HPDE6-E6E7 (cell line): ENCODE data around the gene HSPB7.
"Not testable (repeated sequence)": the region's sequence is repeated elsewhere in the genome, so short reads cannot be mapped to it uniquely, and the experiment has no call there.

Source experiments
- DNase-seq: peaks from one replicate; pipeline ENCODE4 v3.0.0; 2011; ENCODE audit warnings: missing footprints; ENCODE audit errors: extremely low spot score

Gene HSPB7

DNA sequence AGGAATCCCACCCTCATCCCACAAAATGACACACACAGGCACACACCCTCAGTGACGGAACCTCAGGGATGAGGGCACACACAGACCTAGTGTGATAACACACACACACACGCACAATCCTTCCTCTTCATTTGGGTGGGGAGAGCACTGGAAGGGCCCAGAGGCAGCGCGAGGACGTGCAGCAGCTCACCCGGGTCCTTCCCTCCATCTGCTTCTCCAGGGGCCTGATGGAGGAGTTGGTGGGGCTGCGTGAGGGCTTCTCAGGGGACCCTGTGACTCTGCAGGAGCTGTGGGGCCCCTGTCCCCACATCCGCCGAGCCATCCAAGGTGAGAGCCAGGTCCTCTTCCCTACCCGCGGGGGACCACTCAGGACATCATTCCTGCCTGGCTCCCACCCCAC is 4.5 kb upstream of the HSPB7 start:
- no peak for DNase-seq

DNA sequence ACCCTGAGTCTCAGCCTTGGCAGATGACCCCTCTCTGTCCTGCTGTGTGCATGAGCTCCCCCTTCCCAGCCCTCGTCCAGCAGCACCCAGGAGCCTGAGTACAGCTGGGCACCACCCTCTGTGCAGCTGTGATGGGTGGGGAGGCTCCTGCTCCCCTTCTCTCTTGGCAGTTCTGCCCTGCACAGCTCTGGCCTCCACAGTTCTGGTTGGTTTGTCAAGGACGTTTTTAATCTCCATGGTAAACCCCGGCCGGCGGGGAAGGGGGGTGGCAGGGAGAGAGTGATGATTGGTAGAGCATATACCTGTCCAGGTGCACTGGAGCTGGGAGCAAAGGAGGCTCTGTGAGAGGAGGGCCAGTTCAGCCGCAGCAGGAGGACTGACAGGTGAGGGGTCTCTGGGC is 3.8 kb upstream of the HSPB7 start, which contains the start of gene CLCNKA:
Gene CLCNKA, plus strand, starts transcription at position 356 of the 400 bp plus-strand sequence. CDS start 584 bp downstream, outside the sequence.
- DNase-seq, result no peak

DNA sequence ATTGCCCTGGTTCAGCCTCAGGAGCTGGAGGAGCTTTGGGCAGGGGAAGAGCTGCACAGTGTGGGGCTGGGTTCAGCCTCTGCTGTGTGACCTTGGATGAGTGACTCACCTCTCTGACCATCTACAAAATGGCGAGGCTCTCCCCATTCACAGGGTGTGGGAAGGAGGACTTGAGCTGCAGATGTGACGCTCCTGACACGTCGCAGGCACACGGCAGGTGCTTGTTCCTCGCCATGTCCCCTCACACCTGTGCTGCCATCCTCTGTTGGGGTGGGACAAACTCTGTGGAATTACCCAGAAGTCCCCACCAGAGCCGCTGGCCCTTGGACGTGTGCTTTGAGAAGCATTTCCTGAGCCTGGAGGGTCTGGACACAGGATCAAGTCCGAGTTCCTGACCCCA is 3.0 kb upstream of the HSPB7 start:
- not testable (repeated sequence) for DNase-seq

DNA sequence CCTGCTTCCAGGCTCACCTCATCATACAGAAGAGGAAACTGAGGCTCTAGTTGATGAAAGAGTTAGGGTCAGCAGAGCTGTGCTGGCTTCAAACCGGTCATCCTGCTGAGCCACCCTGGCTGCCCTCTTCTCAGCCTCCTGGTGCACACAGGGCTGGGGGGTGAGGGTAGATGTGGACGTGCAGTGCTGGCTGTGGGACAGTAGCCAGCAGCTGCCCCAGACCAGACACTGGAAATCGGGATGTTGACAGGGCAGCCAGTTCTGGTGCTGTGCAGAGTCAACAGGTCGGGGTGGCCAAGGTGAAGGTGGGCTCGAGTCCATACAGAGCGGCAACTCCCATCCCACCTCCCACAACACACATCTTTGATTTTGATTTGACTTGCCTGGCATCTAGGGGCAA is 2.5 kb upstream of the HSPB7 start:
- no peak for DNase-seq

DNA sequence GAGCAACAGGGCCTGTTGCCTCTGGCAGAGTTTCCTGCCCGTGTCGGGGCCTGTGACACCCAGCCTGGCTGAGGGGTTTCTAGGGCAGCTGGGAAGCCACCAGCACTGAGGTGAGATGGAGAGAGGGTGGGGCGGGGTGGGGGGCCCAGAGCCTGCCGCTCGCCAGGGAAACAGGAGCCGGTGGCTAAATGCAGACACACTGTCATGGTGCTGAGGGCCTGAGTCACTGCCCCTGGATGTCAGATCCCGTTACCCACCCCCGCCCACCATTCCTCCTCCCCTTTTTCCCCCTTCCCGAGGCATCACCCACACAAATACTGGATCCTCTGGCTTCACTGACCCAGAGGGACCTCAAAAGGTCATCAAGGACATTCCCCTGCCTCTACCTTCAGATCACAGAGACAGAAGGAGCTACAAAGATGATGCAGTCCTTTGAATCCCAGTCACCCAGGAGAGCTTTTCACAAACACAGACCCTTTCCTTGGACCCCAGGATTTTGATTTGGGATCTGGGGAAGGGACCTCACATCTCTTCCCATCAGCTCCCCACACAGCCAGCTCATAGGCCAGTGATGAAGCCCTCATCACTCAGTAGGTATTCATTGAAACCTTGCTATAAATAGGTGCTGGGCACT is 1.9 kb upstream of the HSPB7 start:
- no peak for DNase-seq

- no peak for DNase-seq
Measured at GRCh38 chr1:16018749-16019643, 1.2 kb upstream of the HSPB7 start.

GRCh38 chr1:16018308-16018707 is 465 bp upstream of the HSPB7 start:
- DNase-seq, result no peak

GRCh38 chr1:16017076-16017460 is 775 bp downstream of the HSPB7 start:
- no peak for DNase-seq

DNA sequence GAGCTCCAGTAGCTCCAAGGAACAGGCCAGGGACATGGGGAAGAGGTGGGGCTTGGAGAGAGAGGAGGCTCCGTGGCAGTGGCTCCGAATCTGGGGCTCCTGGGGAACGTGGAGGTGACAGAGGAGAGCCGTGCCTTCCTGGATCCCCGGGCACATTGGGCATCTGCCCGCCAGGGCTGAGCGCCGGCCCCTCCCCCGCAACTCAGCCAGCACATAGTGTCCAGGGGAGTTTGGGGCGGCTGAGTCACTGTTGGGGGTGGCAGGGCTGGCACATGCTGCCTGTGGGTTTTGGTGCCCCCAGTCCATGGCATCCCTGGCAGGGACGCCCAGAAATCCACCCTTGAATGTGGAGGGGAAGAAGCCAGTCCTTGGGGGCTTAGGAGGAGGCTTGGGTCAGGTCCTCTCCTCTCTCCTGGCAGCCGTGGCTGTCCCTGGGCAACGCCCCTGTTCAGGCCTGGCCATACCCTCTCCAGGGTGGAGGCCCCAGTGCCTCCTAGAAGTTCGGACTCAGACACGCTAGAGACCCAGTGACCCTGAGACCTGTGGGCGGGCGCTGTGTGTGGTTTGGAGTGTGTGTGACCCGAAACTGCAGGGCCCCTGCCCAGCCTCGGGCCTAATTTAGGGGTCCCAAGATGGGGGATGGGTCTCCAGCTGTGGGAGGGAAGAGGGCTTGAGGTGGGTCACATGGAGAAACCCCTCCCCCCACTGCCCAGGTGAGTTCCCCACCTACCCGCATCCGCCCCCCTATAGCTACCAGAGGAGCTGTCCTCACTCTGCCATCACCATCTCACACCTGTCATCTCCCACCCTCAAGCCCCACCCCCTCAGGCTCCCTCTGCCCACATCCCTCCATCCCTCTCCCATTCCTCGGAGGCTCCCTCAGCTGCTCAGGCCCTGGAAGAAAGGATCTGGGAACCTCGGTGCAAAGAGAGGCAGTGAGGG is 1.6 kb downstream of the HSPB7 start:
- no peak for DNase-seq

DNA sequence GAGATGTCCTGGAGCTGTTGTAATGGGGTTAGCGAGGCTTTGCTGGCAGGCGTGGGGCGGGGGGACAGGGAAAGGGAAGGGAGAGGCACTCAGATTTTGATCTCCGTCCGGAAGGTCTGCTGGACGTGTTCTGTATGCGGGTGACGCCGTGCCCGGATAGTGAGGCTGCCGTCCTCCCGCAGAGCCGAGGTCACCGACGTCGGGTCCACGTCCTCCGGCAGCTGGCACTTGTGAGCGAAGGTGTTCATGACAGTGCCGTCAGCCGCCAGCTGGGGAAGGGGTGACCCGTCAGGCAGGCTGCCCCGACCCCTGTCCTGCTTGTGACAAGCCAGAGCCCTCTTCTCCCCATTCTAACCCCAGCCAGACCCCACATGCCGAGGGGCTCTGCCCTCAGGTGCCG is 2.4 kb downstream of the HSPB7 start:
- DNase-seq, result no peak

DNA sequence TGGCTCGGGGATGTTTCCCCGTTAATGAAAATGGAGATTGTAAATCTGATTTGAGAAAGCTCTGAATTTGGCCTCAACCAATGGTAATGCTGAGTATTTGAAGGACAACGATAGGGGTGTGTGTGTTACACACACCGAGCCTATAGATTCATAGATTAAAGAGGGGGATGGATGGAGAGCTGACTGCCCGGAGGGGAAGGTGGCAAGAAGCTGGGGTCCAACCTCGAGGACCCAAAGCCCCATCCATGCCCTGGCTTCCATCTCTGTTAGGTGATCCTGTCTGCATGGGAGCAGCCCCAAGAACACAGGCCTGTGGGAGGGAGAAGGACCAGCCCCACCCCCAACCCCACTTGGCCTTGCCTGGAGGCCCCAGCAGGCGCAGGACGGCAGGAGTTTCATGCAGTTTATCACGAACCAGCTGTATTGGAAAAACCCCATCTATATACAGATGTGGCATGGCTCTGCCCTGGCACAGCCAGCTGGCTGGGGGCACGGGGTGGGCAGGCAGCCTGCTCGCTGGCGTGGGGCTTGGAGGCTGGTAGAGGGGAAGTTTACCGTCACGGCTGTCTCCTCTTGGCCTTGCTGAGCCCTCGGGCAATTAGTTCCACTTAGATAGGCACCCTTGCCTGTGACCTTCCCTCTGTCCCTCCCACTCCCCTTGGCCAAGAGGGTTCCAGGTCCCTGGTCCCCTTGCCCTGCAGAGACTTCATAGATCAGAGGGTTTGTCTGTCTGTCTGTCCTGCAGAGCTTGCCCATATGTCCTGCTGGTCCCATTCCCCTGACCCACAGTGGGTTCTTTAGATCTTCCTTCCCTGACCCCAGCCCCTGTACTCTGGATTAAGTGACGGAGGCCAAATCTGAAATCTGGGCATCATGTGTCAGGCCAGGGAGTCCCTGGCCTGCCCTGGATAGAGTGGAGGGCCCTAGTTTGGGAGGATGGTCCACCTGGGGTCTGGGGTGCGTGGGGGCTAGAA is 3.0 kb downstream of the HSPB7 start:
- no peak for DNase-seq

DNA sequence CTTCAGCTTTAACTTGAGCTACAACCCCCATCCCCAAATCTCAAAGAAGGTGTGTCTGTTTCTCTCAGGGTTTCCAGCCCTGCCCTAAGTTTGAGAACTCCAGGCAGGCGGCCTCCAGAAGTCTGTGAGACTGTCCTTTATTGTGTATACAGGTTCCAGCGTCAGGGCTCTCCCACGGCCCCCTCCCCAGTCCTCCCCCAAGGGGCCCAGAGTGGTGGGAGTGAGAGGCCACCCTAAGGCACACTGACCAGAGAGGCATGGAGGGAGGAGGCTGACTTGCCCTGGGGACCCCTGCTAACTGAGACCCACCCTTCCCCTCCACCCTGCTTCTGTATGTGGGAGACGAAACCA is 4.0 kb downstream of the HSPB7 start:
- DNase-seq, result no peak

- DNase-seq, result peak; percentile 65
Measured at GRCh38 chr1:16013220-16013907, 4.5 kb downstream of the HSPB7 start.

DNA sequence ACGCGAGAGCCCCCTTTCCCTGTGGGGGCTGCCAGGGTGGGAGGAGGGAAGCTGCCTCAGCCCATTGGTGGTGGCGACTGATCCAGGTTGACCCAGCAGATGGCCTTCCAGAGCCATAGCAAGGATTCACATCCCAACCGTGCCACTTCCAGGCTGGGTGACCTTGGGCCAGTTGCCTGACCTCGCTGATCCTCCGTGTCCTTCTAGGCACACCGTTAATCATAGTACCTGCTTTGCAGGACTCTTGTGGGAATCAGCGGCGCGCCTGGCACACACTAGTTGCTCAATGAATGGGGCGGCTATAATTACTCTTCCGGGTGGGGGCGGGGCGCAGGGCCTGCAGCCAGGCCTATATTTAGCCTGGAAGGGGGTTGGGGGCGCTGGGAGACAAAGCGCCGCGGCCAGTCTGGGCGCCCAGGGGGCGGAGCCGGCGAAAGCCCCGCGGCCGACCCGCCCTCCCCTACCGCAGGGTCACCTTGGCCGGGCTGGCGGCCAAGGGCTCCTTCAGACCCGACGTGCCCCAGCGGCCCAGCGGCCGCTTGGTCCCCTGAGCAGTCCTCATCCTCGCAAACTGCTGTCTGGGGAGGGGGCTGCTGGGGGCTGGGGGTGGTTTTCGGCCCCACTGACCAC is 5.1 kb downstream of the HSPB7 start:
- DNase-seq, result no peak

DNA sequence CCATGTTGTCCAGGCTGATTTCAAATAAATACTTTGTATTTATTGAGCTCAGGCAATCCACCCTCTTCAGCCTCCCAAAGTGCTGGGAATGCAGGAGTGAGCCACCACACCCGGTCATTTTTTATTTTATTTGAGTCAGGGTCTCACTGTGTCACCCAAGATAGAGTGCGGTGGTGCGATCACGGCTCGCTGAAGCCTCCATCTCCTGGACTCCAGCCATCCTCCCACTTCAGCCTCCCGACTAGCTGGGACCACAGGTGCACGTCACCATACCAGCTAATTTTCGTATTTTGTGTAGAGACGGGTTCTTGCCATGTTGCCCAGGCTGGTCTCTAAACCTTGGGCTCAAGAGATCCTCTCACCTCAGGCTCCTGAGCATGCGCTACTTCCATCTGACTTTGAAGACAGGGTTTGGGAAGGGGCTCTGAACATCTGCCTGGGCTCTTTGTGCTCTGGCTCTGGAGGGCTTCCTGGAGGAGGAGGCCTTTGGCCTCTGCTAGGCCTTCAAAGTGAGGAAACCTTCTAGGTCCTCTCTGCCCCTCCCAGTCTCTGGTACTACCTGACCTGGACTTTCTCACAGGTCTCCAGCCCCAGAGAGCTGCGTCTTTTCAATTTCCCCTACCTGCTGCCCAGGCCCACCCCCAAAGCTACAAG is 5.8 kb downstream of the HSPB7 start:
- DNase-seq, result no peak

GRCh38 chr1:16010837-16011236 is 7.0 kb downstream of the HSPB7 start:
- DNase-seq, result no peak

DNA sequence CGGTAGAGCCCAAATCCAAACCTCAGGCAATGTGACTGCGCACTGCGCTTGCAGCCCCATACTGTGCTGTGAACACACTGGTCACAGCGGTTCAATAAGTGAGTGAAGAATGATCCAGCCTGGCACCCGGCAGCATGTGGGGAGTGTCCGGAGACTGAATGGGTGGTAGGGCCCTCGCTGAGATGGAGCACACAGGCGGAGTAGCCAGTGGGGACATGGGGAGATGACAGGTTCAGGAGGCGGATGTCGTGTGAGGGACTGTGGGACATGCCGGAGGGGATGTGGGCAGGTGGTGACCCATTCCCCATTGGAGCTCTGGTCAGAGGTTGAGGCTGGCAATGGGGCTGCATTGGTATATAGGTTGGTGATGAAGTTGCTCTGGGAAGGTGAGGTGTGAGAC is 8.2 kb downstream of the HSPB7 start:
- no peak for DNase-seq

DNA sequence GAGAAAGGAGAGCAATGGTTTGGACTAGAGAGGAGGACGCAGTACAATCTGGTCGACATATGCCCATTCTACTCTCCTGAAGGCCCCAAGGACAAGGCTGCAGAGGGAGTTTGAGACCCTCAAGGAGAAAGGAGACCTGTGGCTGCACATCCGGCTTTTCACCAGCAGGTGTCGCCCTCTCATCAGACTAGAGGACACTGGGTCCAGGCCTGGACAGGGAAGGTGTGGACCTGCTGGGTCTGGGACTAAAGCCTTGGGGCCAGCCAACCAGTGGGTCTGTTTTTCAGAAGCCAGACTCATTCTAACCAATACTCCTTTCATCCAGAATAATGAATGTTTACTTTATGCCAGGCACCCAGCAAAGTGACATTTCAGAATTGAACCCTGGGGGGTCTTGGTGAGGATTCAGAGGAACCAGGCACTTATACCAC is 8.8 kb downstream of the HSPB7 start:
- peak; percentile 65 for DNase-seq

- no peak for DNase-seq
Measured at GRCh38 chr1:16007671-16008341, 10.0 kb downstream of the HSPB7 start.
